Occipital lobe (tissue), 2 donors: ENCODE data around the gene SIGLEC12. TPM values are rescaled to one million over a fixed set of nuclear protein-coding genes. Genes with fewer than 3 reads are reported as not detected.

Source experiments
- DNase-seq: peaks from one replicate; lab custom pipeline; 2025; lab: John Stamatoyannopoulos, UW
- total RNA-seq: library from RNA; depleted of rRNA; stranded (reverse); fragments of >200 nt; gene quantifications from one replicate; pipeline ENCODE4 v1.2.3, GENCODE V29; 2014

SIGLEC12 gene
- total RNA-seq, result not detected

GRCh38 chr19:51501594-51502263, at the start of gene SIGLEC12:
SIGLEC12 (minus strand) TSS chr19:51501800; CDS start chr19:51501733, 67 bp downstream.
- no peak for DNase-seq

GRCh38 chr19:51550848-51551672, 49.5 kb upstream of the SIGLEC12 start:
- no peak for DNase-seq

DNA sequence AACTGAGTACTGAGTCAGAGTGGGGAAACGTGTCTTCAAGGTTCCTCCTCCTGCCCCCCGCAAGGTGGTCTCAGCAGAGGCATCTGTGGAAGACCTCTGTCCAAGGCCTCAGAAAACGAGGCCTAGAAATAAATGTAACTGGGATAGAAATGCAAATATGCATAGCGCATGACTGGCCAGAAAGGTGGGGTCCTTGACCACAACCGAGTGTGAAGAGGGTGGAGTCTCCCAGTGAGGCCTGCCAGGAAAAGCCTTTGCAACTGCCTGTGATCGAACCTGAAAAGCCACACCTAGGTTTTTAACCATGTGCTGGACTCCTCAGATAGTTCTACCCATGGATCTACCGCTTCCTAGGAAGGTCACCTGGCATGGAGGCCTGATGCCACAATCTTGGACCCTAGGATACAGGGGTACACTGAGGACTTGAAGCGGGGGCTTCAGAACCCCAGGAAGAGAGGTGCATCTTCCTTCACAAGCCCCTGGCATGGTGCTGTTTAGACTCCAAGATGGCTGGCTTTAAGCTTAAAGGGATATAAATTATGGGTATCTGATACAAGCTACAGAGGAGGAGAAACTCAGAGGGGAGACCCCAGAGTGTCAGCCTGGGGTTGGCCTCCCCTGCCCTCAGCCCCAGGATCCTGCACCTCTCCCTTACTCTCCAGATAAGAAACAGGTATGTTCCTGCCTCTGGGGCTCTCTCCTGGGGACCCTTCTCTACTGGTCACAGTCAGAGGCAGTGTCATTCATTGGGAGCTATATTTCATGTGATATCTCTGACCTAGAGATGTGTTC, 48.1 kb upstream of the SIGLEC12 start:
- DNase-seq, result no peak

DNA sequence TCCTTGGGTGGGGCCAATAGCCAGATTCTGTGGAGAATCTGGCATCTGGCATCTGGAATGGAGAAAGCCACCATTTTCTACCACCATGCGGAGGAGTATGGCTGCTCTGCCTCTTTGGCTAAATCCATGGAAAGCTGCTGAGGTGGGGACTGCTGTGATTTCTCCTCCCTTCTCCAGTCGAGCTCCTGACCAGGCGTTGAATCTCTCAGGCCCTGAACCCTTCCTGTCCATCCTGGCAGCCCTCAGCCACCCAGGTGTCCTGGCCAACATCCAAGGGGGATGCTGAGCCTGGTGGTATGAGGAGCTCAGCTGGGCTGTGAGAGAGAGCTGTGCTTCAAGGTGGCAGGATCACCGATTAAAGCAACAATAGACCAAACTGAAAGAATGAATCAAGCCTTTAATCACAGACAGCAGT, 47.3 kb upstream of the SIGLEC12 start:
- DNase-seq, result no peak

DNA sequence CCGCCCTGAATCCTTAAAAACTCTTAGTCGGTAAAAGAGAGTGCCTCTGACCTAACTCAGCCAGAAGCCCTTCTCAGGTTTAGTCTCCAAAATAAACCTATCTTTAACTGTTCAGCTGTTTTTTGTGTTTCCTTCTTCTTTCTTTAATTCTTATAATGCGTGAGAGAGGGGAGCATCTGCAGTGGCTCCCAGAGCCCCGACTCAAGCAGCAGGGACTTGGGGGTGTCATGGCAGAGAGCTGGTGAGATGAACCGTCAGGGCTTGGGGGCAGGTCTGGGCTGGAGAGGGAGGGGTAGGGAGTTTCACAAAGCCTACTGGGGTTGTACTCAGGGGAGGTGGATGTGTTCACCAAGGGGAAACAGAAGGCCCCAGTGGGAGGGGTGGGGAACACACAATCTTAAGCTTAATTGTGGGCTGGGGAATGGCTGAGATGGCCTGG, 46.6 kb upstream of the SIGLEC12 start:
- DNase-seq, result no peak

GRCh38 chr19:51547397-51548212, 46.0 kb upstream of the SIGLEC12 start:
- no peak for DNase-seq

DNA sequence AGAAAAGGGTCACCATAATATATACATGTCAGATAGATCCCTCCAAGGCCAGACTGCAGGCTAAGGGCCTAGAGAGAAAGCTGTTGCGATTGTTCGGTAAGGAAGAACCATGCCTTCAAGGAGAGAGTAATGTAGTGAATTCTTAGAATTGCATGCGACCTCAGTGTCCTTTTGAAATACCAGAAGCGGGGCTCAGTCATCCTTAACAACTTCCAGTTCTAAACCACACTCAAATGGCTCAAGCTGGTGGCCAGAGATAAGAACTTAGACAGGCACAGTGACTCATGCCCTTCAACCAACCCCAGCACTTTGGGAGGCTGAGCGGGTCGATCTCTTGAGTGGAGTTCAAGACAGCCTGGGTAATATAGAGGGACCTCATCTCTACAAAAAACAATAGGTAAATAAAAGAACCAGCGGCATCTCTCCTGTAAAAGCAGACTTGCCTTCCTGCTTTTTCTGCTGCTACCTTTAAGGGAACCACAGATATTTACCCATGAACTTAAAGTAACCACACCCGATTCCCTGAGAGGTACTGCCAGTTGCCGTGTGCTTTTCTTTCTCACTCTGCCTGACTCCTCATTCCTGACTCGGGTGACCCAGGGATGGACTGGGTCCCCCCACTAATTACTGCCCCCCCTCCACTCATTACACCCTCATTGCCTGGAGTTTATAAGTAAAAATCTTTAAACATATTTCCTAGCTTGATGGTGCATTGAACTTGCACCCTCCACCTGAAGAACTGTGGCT, 45.2 kb upstream of the SIGLEC12 start:
- no peak for DNase-seq

- no peak for DNase-seq
Observed at GRCh38 chr19:51546107-51546649, 44.6 kb upstream of the SIGLEC12 start.

GRCh38 chr19:51544038-51544437, 42.4 kb upstream of the SIGLEC12 start:
- no peak for DNase-seq

- DNase-seq, result no peak
Observed at GRCh38 chr19:51542699-51543098, 41.1 kb upstream of the SIGLEC12 start.

- DNase-seq, result no peak
Observed at GRCh38 chr19:51541458-51542357, 40.1 kb upstream of the SIGLEC12 start.

DNA sequence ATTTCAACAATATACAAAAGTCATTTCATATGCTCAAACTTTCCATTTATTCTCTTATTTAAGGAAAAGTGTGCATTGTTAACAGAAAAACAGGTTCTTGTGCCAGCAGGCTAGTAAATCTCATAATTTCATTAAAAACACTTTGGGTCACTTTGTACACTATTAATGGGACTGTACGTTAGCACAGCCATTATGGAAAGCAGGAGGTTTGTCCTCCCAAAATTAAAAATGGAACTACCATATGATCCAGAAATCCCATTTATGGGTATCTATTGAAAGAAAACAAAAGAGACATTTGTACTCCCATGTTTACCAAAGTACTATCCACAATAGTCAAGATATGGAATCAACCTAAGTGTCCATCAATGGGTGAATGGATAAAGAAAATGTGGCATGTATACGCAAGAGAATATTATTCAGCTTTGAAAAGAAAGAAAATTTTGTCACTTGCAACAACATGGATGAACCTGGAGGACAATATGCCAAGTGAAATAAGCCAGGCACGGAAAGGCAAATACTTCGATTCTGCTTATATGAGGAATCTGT, 38.3 kb upstream of the SIGLEC12 start:
- DNase-seq, result no peak

DNA sequence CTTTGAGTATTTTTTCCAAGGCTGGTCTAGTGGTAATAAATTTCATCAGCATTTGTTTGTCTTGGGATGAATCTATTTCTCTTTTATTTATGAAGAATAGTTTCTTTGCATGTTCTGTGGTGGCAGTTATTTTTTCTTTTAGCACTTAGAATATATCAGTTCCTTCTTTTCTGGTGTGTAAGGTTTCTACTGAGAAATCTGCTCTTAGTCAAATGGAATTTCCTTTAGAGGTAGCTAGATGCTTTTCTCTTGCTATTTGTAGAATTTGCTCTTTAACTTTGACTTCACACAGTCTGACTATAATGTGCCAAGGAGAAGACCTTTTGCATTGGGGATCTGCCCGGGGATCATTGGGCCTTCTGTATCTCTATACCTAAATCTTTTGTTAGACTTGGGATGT, 33.9 kb upstream of the SIGLEC12 start:
- no peak for DNase-seq

GRCh38 chr19:51531349-51532315, 30.0 kb upstream of the SIGLEC12 start, which contains the start of gene SIGLEC6:
SIGLEC6 (minus strand) TSS chr19:51531670; CDS start chr19:51531648, 22 bp downstream.
- no peak for DNase-seq

DNA sequence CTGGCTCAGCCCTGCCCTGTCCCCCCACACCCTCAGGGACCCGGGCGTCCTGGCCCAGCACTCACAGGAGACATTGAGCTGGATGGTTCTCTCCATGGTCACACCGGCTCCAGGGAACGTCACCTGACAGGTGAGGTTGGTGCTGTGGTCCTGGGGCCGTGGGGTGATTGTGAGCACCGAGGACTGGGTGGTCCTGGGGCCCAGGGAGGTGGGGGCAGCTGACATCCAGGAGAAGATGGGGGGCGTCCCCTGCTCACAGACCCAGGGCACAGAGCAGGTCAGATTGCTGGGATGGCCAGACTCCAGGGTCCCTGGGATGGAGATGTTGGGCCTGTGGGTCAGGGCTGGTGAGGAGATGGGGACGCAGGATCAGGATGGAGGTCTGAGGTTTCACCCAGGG, 29.0 kb upstream of the SIGLEC12 start:
- DNase-seq, result no peak

DNA sequence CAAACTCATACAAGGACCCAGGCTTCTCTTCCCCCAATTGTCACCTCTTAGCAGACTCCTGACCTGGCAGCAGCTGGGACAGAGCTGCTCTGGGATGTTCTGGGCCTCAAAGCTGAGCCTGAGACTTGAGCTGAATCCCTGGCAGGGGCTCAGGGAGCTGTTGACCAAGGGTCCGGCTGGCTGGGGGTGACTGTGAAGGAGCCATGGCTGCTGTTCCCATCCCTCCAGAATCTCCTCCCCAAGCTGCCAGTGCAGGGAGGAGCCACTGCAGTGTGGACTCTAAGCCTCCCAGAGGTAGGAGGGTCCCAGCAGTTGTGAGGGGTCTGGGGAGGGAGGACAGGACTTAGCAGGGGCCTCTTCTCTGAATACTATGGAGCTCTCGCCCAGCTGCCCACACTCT, 27.7 kb upstream of the SIGLEC12 start:
- no peak for DNase-seq

GRCh38 chr19:51525651-51526050, 24.1 kb upstream of the SIGLEC12 start:
- DNase-seq, result no peak
